Gastroesophageal sphincter (tissue), 4 donors: ENCODE measurements around the gene ANKS1A. TPM values are rescaled to one million over a fixed set of nuclear protein-coding genes. Genes with fewer than 3 reads are reported as not detected.
A peak's percentile ranks its signal among the peaks of the same experiment; 100 is the strongest.

Experiments used
- ATAC-seq: fragments of 150-250 bp; one replicate; pipeline ENCODE4 v1.9.1; 2016; ENCODE audit warnings: mild to moderate bottlenecking, moderate library complexity
- H3K27ac ChIP-seq, 4 donors: fragments of 200-600 bp; sonication (generic) in 3 of 4; 1 replicate in 3 of 4; 2 replicates in 1 of 4; pipeline ENCODE4 v1.5.1; 2016 to 2019
- H3K27me3 ChIP-seq: fragments of 200-600 bp; sonication (generic); one replicate; pipeline ENCODE4 v1.5.1; 2019
- H3K36me3 ChIP-seq, 2 donors: fragments of 200-600 bp; sonication (generic); one replicate each; pipeline ENCODE4 v1.5.1; 2019; ENCODE audit warnings: control low read depth in 1 of 2
- H3K4me1 ChIP-seq, 3 donors: fragments of 200-600 bp; sonication (generic); 1 replicate in 2 of 3; 2 replicates in 1 of 3; pipeline ENCODE4 v1.5.1; 2016 to 2019; ENCODE audit warnings: control low read depth in 2 of 3
- H3K4me3 ChIP-seq, 2 donors: fragments of 200-600 bp; sonication (generic); one replicate each; pipeline ENCODE4 v1.5.1; 2019; ENCODE audit warnings: mild to moderate bottlenecking in 1 of 2, moderate library complexity in 1 of 2
- H3K9me3 ChIP-seq, 3 donors: fragments of 200-600 bp; sonication (generic); one replicate each; pipeline ENCODE4 v1.5.1; 2017 to 2019; ENCODE audit warnings: control low read depth in 2 of 3
- EP300 ChIP-seq: sonication (generic); formaldehyde crosslinking; IDR thresholded peaks from one replicate; pipeline ENCODE4 v1.6.1; 2017; ENCODE audit warnings: antibody characterized with exemption, mild to moderate bottlenecking
- POLR2A ChIP-seq, 2 donors: fragments of 450-650 bp; IDR thresholded peaks; one replicate each; pipeline ENCODE4 v1.6.1; 2017; ENCODE audit warnings: antibody characterized with exemption in 2 of 2, mild to moderate bottlenecking in 2 of 2, moderate library complexity in 1 of 2
- POLR2AphosphoS5 ChIP-seq: sonication (generic); formaldehyde crosslinking; IDR thresholded peaks from one replicate; pipeline ENCODE4 v1.6.1; 2017; ENCODE audit warnings: antibody characterized with exemption
- WGBS, 2 donors: methylation state at CpG; one replicate each; pipeline ENCODE4 v1.1.5; 2018; ENCODE audit warnings: low coverage in 1 of 2; 5-methylcytosine and 5-hydroxymethylcytosine counted together
- total RNA-seq, 4 donors: library from RNA; depleted of rRNA; stranded (reverse); fragments of >200 nt; gene quantifications; one replicate each; pipeline ENCODE4 v1.1.0, GENCODE V29; 2016
- TF ChIP-seq, protein P1 (sequence below), 4 experiments: fragments of 200-600 bp in 2 of 4; fragments of 450-650 bp in 2 of 4; sonication (generic) in 1 of 4; IDR thresholded peaks; one replicate each; pipeline ENCODE4 v1.5.1; 2017 to 2019; ENCODE audit warnings: antibody characterized with exemption in 4 of 4, mild to moderate bottlenecking in 2 of 4, moderate library complexity in 2 of 4

ANKS1A gene
- total RNA-seq, 4 donors from 2014 or later = 52.0 to 135 (median 88.4) TPM

DNA sequence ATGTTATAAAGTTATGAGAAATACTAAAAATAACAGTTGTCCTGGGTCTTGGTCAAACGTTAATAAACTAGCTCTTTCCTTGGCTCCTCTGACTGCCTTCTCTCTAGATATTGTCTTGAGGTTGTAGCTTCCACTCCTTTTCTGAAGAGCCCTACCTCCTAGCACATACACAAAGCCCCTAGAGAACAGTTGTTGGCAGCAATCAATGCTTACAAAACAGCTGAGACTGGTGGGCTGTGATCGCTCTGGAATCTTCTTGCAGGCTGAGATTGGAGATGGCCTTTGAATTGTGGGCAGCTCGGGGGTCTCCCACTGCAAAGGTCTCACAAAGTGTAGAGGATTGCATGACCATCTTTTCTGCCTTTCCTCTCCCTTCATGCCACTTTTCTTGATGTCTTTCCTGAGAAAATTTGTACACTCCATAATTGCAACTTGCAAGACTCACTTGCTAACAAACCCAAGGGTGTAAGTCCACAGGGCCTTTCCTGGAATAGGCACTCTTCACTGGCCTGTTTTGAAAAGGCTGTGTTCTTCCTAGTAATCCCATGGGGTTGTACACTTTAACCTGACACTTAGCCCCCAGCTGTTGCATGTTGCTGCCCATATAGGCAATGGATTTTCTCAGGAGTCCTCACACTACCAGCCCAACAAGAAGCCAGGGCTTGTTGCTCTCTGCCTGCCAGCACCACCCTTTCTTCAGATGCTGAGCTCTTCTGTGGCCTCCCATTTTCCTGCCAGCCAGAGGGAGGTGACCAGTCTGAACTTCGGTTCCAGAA, 152.2 kb downstream of the ANKS1A start:
- ATAC-seq = no peak
- H3K27me3 ChIP-seq = no peaks in the 10 kb centered on the region
- H3K4me3 ChIP-seq = no peak overlapping the region
- H3K27ac ChIP-seq = peak overlapping the region; percentile 54 to 97 (median 88)
- no peaks in the 10 kb centered on the region for H3K9me3 ChIP-seq
- H3K36me3 ChIP-seq = peaks cover 0 to 6% of the 10 kb centered on the region in 2 donors
- peaks cover 52 to 99% (median 72%) of the 10 kb centered on the region in 3 donors for H3K4me1 ChIP-seq
- TF ChIP-seq POLR2AphosphoS5 (no peak), EP300 (no peak), POLR2A (IDR thresholded peaks at IDR 0.05) (no peak)
- TF ChIP-seq, protein P1, sequence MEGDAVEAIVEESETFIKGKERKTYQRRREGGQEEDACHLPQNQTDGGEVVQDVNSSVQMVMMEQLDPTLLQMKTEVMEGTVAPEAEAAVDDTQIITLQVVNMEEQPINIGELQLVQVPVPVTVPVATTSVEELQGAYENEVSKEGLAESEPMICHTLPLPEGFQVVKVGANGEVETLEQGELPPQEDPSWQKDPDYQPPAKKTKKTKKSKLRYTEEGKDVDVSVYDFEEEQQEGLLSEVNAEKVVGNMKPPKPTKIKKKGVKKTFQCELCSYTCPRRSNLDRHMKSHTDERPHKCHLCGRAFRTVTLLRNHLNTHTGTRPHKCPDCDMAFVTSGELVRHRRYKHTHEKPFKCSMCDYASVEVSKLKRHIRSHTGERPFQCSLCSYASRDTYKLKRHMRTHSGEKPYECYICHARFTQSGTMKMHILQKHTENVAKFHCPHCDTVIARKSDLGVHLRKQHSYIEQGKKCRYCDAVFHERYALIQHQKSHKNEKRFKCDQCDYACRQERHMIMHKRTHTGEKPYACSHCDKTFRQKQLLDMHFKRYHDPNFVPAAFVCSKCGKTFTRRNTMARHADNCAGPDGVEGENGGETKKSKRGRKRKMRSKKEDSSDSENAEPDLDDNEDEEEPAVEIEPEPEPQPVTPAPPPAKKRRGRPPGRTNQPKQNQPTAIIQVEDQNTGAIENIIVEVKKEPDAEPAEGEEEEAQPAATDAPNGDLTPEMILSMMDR (IDR thresholded peaks at IDR 0.05) = no peak
- WGBS, 2 donors = 38 to 56% methylated on average over 2 to 4 of the region's 4 CpGs

DNA sequence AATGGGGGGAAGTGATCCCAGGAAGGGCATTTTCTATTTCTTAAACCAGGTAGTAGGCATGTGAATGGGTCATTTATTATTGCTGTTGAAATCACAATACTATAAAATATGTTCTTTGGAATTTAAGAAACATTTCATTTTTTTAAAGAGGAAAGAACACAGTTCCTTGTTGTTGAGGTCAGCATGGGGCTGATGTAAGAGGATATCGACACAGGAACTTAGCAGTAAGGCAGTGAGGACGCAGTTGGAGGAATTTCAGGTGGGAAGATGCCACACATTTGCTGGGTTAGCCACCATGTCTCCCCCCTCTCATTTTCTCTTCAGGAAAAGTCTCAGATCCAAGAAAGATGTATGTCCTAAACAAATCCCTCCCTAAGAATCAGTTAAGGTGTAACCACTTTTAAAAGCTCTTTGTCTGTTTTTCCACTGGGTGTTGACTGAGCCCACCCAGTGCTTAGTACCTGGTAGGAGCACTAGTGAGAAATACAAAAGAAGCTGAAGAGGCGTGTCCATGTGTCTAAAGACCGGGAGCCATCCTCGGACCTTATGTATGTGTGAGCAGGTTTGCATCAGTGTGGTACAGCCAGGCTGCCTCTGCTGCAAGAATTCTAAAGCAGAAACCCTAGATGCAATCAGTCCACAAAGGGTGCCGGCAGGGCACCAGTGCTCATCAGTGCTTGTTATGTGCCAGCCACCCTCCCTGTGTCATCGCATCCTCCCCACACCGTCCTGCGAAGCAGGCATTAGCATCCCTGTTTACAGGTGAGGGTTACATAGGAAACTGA, 153.2 kb downstream of the ANKS1A start:
- Histone ChIP-seq H3K4me3 (no peak overlapping the region), H3K27me3 (no peaks in the 10 kb centered on the region), H3K4me1 (peaks cover 49 to 99% (median 75%) of the 10 kb centered on the region in 3 donors), H3K9me3 (no peaks in the 10 kb centered on the region), H3K36me3 (peaks cover 0 to 6% of the 10 kb centered on the region in 2 donors), H3K27ac (peak overlapping the region; percentile 54 to 97 (median 88))
- TF ChIP-seq POLR2AphosphoS5 (no peak), POLR2A (IDR thresholded peaks at IDR 0.05) (no peak)
- TF ChIP-seq, protein P1 (IDR thresholded peaks at IDR 0.05) = no peak
- no peak for ATAC-seq
- 84 to 88% methylated on average over 8 to 9 of the region's 9 CpGs for WGBS, 2 donors

DNA sequence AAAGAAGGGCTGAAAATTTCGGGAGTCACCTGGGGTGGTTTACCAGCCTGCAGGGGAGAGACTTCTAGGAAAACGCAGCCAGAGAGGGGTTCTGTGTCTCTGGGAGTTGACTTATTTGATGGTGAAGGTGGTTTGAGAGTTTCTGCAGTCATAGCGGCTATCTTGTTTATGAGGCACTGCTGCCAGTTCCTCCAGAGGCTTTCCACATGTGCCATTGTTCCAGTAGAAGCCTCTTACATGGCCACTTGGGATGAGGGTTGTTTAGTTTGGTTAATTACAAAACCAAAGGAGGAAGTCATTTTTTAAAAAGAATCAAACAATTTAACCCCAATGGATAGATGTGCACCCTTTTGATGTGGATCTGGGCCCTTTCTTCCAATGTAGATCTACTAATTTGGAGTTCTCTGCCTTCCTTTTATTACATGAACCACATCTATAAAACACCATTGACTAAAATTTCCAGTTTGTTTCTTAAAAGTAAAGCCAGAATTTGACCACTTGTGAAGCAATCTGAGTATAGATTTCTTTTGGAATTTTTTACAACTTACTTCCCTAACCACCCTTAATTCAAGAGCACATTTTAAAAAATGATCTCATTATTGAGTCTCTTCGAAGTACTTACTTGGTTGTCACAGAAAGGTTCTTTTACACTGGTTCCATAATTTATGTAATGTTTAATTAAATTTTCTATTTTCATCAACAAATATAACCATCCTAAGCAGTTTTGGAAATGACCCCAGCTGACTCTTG, 154.5 kb downstream of the ANKS1A start:
- H3K4me3 ChIP-seq = no peak overlapping the region
- H3K4me1 ChIP-seq = peaks cover 52 to 99% (median 82%) of the 10 kb centered on the region in 3 donors
- H3K27ac ChIP-seq = peak overlapping the region; percentile 85 to 98 (median 94)
- 77 to 79% methylated on average over 3 to 4 of the region's 4 CpGs for WGBS, 2 donors
- H3K27me3 ChIP-seq = no peaks in the 10 kb centered on the region
- ATAC-seq = no peak
- no peaks in the 10 kb centered on the region for H3K9me3 ChIP-seq
- H3K36me3 ChIP-seq = peaks cover 0 to under 1% of the 10 kb centered on the region in 2 donors
- TF ChIP-seq EP300 = no peak
- TF ChIP-seq, protein P1 (IDR thresholded peaks at IDR 0.05) = no peak
- no peak for TF ChIP-seq POLR2A (IDR thresholded peaks at IDR 0.05)
- no peak for TF ChIP-seq POLR2AphosphoS5

DNA sequence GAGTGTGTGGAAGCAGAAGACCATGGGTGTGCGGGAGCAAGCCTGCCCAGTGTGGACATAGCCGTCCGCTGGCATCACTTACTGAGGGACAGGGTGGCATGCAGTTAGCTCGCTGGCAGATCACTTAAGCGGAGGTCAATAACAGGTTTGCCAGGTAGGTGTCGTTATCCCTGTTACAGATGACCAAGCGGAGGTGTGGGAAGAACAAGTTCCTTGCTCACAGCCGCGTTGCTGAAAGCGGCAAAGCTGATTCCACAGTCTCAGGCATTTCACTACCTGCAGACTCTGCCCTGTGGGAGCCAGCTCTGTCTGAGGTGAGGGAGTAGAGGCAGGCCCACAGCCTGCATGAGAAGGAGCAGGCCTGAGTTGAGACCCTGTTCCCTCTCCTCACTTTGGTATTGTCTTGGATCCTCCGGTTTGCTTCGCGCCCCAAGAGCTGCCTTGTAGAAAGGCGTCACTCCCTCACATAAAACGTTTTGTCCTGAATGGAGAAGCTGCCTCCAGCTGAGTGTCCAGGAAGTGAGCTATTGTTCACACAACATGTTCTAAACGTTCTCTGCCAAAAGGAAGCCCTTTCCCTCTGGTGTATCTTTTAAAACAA, 155.2 kb downstream of the ANKS1A start:
- ATAC-seq = peak; percentile 33
- H3K4me3 ChIP-seq = no peak overlapping the region
- 55 to 67% methylated on average over 3 to 12 of the region's 16 CpGs for WGBS, 2 donors
- H3K36me3 ChIP-seq = no peaks in the 10 kb centered on the region
- peak; percentile 36 for TF ChIP-seq POLR2AphosphoS5
- peak in 1 of 2 donors; percentile 20 for TF ChIP-seq POLR2A (IDR thresholded peaks at IDR 0.05)
- no peak for TF ChIP-seq EP300
- H3K27ac ChIP-seq = peak overlapping the region; percentile 85 to 98 (median 94)
- H3K9me3 ChIP-seq = no peaks in the 10 kb centered on the region
- peaks cover 52 to 100% (median 89%) of the 10 kb centered on the region in 3 donors for H3K4me1 ChIP-seq
- H3K27me3 ChIP-seq = no peaks in the 10 kb centered on the region
